Measurements from ENCODE around the gene RAE1. TPM values are rescaled to one million over a fixed set of nuclear protein-coding genes. Genes with fewer than 3 reads are reported as not detected.
"Not testable (repeated sequence)": the region's sequence is repeated elsewhere in the genome, so short reads cannot be mapped to it uniquely, and the experiment has no call there.

Gene RAE1
- polyA plus RNA-seq, 3 donors, result 9.2 to 17.5 (median 12.3) TPM

- H3K27ac ChIP-seq (ENCODE audit: low read depth, low read length), result no peak overlapping the region
- 64 to 74% (median 65%) methylated on average over 2 of the region's 2 CpGs for WGBS, 3 donors
These were observed 28.6 kb upstream of the RAE1 start for GRCh38 chr20:57322476-57322875.

DNA sequence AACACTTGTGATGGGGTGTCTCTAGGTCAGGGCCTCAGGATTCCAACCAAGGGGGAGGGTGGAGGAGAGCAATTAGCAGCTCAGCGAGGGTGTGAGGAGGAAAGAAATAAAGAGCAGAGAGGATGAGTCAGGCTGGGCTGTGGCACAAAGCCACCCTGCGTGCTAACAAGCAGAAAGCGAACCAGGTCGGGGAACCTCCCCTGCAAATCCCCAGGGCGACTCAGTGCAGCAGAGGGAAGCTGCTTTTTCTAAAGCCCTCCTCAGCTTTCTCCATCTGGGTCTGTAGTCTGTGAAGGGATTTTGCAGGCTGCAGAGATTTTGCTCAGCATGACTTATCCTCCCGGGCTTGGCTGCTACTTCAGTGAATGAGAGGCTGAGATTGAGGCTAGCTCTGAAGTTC is 28.0 kb upstream of the RAE1 start:
- H3K27ac ChIP-seq (ENCODE audit: low read depth, low read length), result no peak overlapping the region
- WGBS, 3 donors, result 11 to 37% (median 14%) methylated on average over 6 of the region's 6 CpGs

DNA sequence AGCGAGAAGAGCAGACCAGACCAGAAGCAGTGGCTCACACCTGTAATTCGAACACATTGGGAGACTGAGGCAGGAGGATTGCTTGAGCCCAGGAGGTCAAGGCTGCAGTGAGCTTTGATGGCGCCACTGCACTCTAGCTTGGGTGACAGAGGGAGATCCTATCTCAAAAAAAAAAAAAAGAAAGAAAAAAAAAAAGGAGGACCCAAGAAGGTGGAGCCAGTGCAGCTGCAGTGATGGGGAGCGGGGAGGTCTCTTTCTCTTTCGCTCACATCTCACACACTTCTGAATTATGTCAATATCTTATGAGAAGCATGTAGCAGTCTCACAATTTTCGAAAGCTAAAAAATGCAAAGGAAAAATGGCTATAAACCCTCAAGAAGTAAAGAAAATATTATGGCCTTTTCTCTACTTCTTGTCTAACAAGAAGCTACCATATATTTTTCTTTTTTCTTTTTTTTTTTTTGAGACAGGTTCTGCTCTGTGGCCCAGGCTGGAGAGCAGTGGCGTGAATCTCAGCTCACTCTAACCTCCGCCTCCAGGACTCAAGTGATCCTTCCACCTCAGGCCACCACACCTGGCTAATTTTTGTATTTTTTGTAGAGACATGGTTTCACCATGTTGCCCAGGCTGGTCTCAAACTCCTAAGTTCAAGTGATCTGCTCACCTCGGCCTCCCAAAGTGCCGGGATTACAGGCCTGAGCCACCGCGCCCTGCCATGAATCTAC is 25.3 kb upstream of the RAE1 start:
- 87 to 93% (median 90%) methylated on average over 12 of the region's 12 CpGs for WGBS, 3 donors
- no peak overlapping the region for H3K27ac ChIP-seq (ENCODE audit: low read depth, low read length)

GRCh38 chr20:57326667-57327455 is 24.2 kb upstream of the RAE1 start:
- WGBS, 3 donors, result 39 to 56% (median 56%) methylated on average over 8 of the region's 8 CpGs
- no peak overlapping the region for H3K27ac ChIP-seq (ENCODE audit: low read depth, low read length)

DNA sequence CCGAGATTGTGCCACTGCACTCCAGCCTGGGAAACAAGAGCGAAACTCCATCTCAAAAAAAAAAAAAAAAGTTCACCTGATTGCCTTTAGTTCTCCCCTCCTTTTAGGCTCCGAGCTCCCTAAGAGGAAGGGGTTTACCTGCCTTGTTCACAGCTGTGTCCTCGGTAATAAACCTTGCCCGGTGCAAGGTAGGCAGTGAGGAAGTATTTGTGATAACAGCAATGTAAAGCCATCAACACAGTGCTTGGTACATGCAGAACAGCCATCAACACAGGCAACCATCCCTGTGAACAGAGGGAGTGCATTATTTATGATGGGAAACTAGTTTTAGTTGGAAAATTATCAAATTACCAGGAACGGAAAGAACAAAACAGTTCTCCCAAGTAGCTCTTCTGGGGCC is 23.2 kb upstream of the RAE1 start:
- WGBS, 3 donors, result 63 to 74% (median 72%) methylated on average over 6 of the region's 6 CpGs
- H3K27ac ChIP-seq (ENCODE audit: low read depth, low read length), result no peak overlapping the region

- H3K27ac ChIP-seq (ENCODE audit: low read depth, low read length), result no peak within 1 kb of the TSS
- WGBS, 3 donors, result 58 to 65% (median 61%) methylated on average over 40 of the region's 40 CpGs
These were observed 21.3 kb upstream of the RAE1 start, which contains the start of gene SPO11 for GRCh38 chr20:57329608-57330221. Gene SPO11, plus strand, starts transcription at chr20:57329803. Its CDS starts 65 bp downstream, at chr20:57329868.

- WGBS, 3 donors, result 41 to 58% (median 42%) methylated on average over 8 of the region's 8 CpGs
- H3K27ac ChIP-seq (ENCODE audit: low read depth, low read length), result no peak overlapping the region
These were observed 20.1 kb upstream of the RAE1 start for GRCh38 chr20:57330998-57331397.

GRCh38 chr20:57332105-57333089 is 18.7 kb upstream of the RAE1 start:
- 24 to 69% (median 65%) methylated on average over 1 of the region's 1 CpG for WGBS, 3 donors
- no peak overlapping the region for H3K27ac ChIP-seq (ENCODE audit: low read depth, low read length)

- 79 to 85% (median 81%) methylated on average over 2 of the region's 2 CpGs for WGBS, 3 donors
- no peak overlapping the region for H3K27ac ChIP-seq (ENCODE audit: low read depth, low read length)
These were observed 15.7 kb upstream of the RAE1 start for GRCh38 chr20:57335392-57335791.

GRCh38 chr20:57341663-57342062 is 9.4 kb upstream of the RAE1 start:
- WGBS, 3 donors, result 67 to 72% (median 67%) methylated on average over 2 of the region's 2 CpGs

GRCh38 chr20:57342829-57343228 is 8.2 kb upstream of the RAE1 start:
- H3K27ac ChIP-seq (ENCODE audit: low read depth, low read length), result no peak overlapping the region
- 46 to 69% (median 62%) methylated on average over 2 of the region's 2 CpGs for WGBS, 3 donors

More at GRCh38 chr20:57341663-57342062, 9.4 kb upstream of the RAE1 start:
- H3K27ac ChIP-seq (ENCODE audit: low read depth, low read length), result no peak overlapping the region

GRCh38 chr20:57346477-57346876 is 4.6 kb upstream of the RAE1 start:
- no peak overlapping the region for H3K27ac ChIP-seq (ENCODE audit: low read depth, low read length)
- WGBS, 3 donors, result 1% methylated on average over 4 of the region's 4 CpGs

GRCh38 chr20:57347393-57347792 is 3.7 kb upstream of the RAE1 start:
- H3K27ac ChIP-seq (ENCODE audit: low read depth, low read length), result no peak overlapping the region
- WGBS, 3 donors, result 76 to 82% (median 79%) methylated on average over 4 of the region's 4 CpGs

DNA sequence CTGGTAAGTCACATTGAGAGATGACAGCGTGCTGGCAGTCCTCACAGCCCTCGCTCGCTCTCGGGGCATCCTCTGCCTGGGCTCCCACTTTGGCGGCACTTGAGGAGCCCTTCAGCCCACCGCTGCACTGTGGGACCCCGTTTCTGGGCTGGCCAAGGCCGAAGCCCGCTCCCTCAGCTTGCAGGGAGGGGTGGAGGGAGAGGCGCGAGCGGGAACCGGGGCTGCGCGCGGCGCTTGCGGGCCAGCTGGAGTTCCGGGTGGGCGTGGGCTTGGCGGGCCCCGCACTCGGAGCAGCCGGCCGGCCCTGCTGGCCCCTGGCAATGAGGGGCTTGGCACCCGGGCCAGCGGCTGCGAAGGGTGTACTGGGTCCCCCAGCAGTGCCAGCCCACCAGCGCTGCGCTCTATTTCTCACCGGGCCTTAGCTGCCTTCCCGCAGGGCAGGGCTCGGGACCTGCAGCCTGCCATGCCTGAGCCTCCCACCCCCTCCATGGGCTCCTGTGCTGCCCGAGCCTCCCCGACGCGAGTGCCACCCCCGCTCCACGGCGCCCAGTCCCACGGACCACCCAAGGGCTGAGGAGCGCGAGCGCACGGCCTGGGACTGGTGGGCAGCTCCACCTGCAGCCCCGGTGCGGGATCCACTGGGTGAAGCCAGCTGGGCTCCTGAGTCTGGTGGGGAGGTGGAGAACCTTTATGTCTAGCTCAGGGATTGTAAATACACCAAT is 2.7 kb upstream of the RAE1 start:
- 71 to 73% (median 71%) methylated on average over 26 to 46 of the region's 47 CpGs for WGBS, 3 donors
- H3K27ac ChIP-seq (ENCODE audit: low read depth, low read length), result not testable (repeated sequence)

DNA sequence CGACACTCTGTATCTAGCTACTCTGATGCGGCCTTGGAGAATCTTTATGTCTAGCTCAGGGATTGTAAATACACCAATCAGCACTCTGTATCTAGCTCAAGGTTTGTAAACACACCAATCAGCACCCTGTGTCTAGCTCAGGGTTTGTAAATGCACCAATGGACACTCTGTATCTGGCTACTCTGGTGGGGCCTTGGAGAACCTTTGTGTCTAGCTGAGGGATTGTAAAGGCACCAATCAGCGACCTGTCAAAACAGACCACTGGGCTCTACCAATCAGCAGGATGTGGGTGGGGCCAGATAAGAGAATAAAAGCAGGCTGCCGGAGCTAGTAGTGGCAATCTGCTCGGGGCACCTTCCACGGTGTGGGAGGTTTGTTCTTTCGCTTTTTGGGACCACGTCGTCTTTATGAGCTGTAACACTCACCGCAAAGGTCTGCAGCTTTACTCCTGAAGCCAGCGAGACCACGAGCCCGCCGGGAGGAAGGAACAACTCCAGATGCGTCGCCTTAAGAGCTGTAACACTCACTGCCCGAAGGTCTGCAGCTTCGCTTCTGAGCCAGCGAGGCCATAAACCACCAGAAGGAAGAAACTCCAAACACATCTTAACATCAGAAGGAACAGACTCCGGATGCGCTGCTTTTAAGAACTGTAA is 2.0 kb upstream of the RAE1 start:
- WGBS, 3 donors, result 86 to 87% (median 87%) methylated on average over 21 of the region's 21 CpGs
- H3K27ac ChIP-seq (ENCODE audit: low read depth, low read length), result not testable (repeated sequence)

DNA sequence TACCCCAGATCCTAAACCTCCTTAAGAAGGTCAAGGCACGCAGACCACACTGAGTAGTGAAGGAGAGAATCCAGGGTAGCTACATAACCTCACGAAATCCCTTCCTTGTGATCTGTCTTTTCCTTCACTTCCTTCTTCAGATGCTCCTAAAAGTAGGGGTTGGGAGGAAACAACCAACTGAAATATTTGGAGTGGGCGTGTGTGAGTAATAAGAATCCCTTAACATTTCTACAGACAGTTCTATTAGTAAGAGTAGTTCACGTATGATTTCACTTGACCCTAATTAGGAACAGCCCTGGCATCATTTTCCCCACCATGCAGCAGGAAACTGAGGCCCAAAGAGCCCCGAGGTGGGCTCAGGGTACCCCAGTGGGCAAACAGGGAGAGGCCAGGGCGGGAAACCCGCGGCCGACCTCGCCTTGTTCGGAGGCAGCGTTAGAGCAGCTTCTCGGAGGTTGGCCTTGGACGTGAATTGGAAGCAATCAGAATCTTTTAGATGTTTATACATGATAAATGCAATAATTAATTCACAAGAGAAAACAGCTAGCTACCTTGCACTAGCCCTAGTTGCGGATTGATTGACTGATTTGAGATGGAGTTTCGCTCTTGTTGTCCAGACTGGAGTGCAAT is 859 bp upstream of the RAE1 start:
- no peak overlapping the region for H3K27ac ChIP-seq (ENCODE audit: low read depth, low read length)

DNA sequence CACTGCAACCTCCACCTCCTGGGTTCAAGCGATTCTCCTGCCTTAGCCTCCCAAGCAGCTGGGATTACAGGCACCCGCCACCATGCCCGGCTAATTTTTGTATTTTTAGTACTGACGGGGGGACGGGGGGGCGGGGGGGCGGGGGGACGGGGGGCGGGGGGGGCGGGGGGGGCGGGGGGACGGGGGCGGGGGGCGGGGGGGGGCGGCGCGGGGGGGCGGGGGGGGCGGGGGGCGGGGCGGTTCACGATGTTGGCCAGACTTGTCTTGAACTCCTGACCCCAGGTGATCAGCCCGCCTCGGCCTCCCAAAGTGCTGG is 371 bp upstream of the RAE1 start:
- 16 to 36% (median 21%) methylated on average over 7 to 14 of the region's 24 CpGs for WGBS, 3 donors

More for the DNA sequence above, 859 bp upstream of the RAE1 start:
- 85 to 88% (median 87%) methylated on average over 16 of the region's 16 CpGs for WGBS, 3 donors

More for the DNA sequence above, 371 bp upstream of the RAE1 start:
- not testable (repeated sequence) for H3K27ac ChIP-seq (ENCODE audit: low read depth, low read length)
